HepG2 (cell line): ENCODE results near the gene GARIN5A. TPM values are rescaled to one million over a fixed set of nuclear protein-coding genes. Genes with fewer than 3 reads are reported as not detected.
A peak's percentile ranks its signal among the peaks of the same experiment; 100 is the strongest.

Experiments used
- AGO2 ChIP-seq: fragments of 200-400 bp; formaldehyde crosslinking; optimal IDR thresholded peaks from 2 replicates; pipeline ENCODE3; 2017; ENCODE audit warnings: mild to moderate bottlenecking, low read depth, low read length, moderate library complexity
- FLYWCH1 ChIP-seq: sonication (generic); formaldehyde crosslinking; IDR thresholded peaks from 2 replicates; pipeline ENCODE4 v1.8.1; 2023; ENCODE audit warnings: mild to moderate bottlenecking, missing genetic modification reagents
- GMEB1 ChIP-seq: sonication (generic); formaldehyde crosslinking; IDR thresholded peaks from 2 replicates; pipeline ENCODE4 v1.5.1; 2020; ENCODE audit warnings: missing genetic modification reagents, mild to moderate bottlenecking, borderline replicate concordance
- GPN1 ChIP-seq: sonication (generic); formaldehyde crosslinking; IDR thresholded peaks from 2 replicates; pipeline ENCODE4 v1.5.1; 2020; ENCODE audit warnings: missing genetic modification reagents, borderline replicate concordance
- KDM1A ChIP-seq: IDR thresholded peaks from 2 replicates; pipeline ENCODE4 v1.6.1; 2016; ENCODE audit warnings: missing compliant biosample characterization
- MIER2 ChIP-seq: IDR thresholded peaks from 2 replicates; pipeline ENCODE4 v1.6.1; 2016; ENCODE audit warnings: missing biosample characterization, missing genetic modification reagents
- NFATC3 ChIP-seq: sonication (generic); formaldehyde crosslinking; IDR thresholded peaks from 2 replicates; pipeline ENCODE4 v1.5.1; 2020; ENCODE audit warnings: mild to moderate bottlenecking, missing genetic modification reagents
- NRL ChIP-seq: sonication (generic); formaldehyde crosslinking; IDR thresholded peaks from 2 replicates; pipeline ENCODE4 v1.5.0; 2020; ENCODE audit warnings: missing genetic modification reagents, mild to moderate bottlenecking, moderate library complexity, borderline replicate concordance
- RAD21 ChIP-seq: fragments of 450-650 bp; formaldehyde crosslinking; IDR thresholded peaks from 2 replicates; pipeline ENCODE4 v1.5.0; 2020; ENCODE audit warnings: mild to moderate bottlenecking
- SMC3 ChIP-seq: IDR thresholded peaks from 2 replicates; pipeline ENCODE4 v1.6.1; 2011; ENCODE audit warnings: low read length, improper control_type of control experiment
- SPEN ChIP-seq: sonication (generic); formaldehyde crosslinking; IDR thresholded peaks from 2 replicates; pipeline ENCODE4 v1.5.1; 2020; ENCODE audit warnings: low read depth, mild to moderate bottlenecking, missing genetic modification reagents
- TAF15 ChIP-seq: fragments of 200-400 bp; formaldehyde crosslinking; IDR thresholded peaks from one replicate; pipeline ENCODE4 v1.6.1; 2018; ENCODE audit warnings: mild to moderate bottlenecking, low read depth, low read length; ENCODE audit not compliant: poor library complexity, severe bottlenecking
- TBX3 ChIP-seq: fragments of 450-650 bp; IDR thresholded peaks from 2 replicates; pipeline ENCODE4 v1.6.1; 2017; ENCODE audit warnings: antibody characterized with exemption, mild to moderate bottlenecking, inconsistent platforms, borderline replicate concordance
- ZNF138 ChIP-seq: sonication (generic); formaldehyde crosslinking; IDR thresholded peaks from 2 replicates; pipeline ENCODE4 v1.5.0; 2020; ENCODE audit warnings: mild to moderate bottlenecking, low read depth, missing genetic modification reagents
- ZNF17 ChIP-seq: sonication (generic); formaldehyde crosslinking; IDR thresholded peaks from 2 replicates; pipeline ENCODE4 v1.5.0; 2020; ENCODE audit warnings: mild to moderate bottlenecking, missing genetic modification reagents
- ZNF292 ChIP-seq: sonication (generic); formaldehyde crosslinking; IDR thresholded peaks from 2 replicates; pipeline ENCODE4 v1.8.1; 2022; ENCODE audit warnings: mild to moderate bottlenecking, low read depth, missing genetic modification reagents, borderline replicate concordance
- ZNF329 ChIP-seq: sonication (generic); formaldehyde crosslinking; IDR thresholded peaks from 2 replicates; pipeline ENCODE4 v1.9.0; 2021; ENCODE audit warnings: low read depth, mild to moderate bottlenecking, missing genetic modification reagents
- ZNF577 ChIP-seq: sonication (generic); formaldehyde crosslinking; IDR thresholded peaks from 2 replicates; pipeline ENCODE4 v1.4.0; 2020; ENCODE audit warnings: mild to moderate bottlenecking, low read depth, missing genetic modification reagents, borderline replicate concordance
- ZNF597 ChIP-seq: sonication (generic); formaldehyde crosslinking; IDR thresholded peaks from 2 replicates; pipeline ENCODE4 v1.5.0; 2020; ENCODE audit warnings: missing genetic modification reagents
- ZNF619 ChIP-seq: sonication (generic); formaldehyde crosslinking; IDR thresholded peaks from 2 replicates; pipeline ENCODE4 v1.4.0; 2020; ENCODE audit warnings: mild to moderate bottlenecking, missing genetic modification reagents
- ZNF891 ChIP-seq: sonication (generic); formaldehyde crosslinking; IDR thresholded peaks from 2 replicates; pipeline ENCODE4 v1.5.0; 2020; ENCODE audit warnings: mild to moderate bottlenecking, missing genetic modification reagents
- polyA plus RNA-seq, 8 experiments: library from polyadenylated mRNA; depleted of rRNA in 3 of 8; stranded (reverse) in 7 of 8; unstranded in 1 of 8; fragments of >200 nt; fragmentation: Illumina TruSeq in 4 of 8; extraction: Trizol in 4 of 8; gene quantifications; 2 replicates each; pipeline versions ENCODE4 v1.2.1 to v1.2.3, GENCODE V29; 2011 to 2016; ENCODE audit warnings: low read depth in 4 of 8, missing spikeins in 1 of 8, mixed read lengths in 1 of 8; ENCODE audit not compliant: insufficient read depth in 1 of 8
- total RNA-seq, 5 experiments: library from RNA; depleted of rRNA; stranded (reverse); fragments of >200 nt; fragmentation: Illumina TruSeq; extraction: Trizol; gene quantifications; 2 replicates each; pipeline ENCODE4 v1.2.3, GENCODE V29; 2016; ENCODE audit warnings: low read depth in 1 of 5
- TF ChIP-seq, protein P1 (sequence below): IDR thresholded peaks from 2 replicates; pipeline ENCODE4 v1.6.1; 2016; ENCODE audit warnings: mild to moderate bottlenecking, missing biosample characterization, missing genetic modification reagents
- TF ChIP-seq, protein P2 (sequence below): sonication (generic); formaldehyde crosslinking; IDR thresholded peaks from 2 replicates; pipeline ENCODE4 v1.9.0; 2022; ENCODE audit warnings: missing genetic modification reagents, mild to moderate bottlenecking, borderline replicate concordance
- TF ChIP-seq, protein P3 (sequence below): sonication (generic); formaldehyde crosslinking; IDR thresholded peaks from 2 replicates; pipeline ENCODE4 v1.5.0; 2020; ENCODE audit warnings: mild to moderate bottlenecking, low read depth, missing genetic modification reagents, borderline replicate concordance

The GARIN5A gene
- total and polyA plus RNA-seq, 2 of the 13 experiments (the other 11 are each of a cell fraction or from before 2014, with no cell fraction given): not detected

DNA sequence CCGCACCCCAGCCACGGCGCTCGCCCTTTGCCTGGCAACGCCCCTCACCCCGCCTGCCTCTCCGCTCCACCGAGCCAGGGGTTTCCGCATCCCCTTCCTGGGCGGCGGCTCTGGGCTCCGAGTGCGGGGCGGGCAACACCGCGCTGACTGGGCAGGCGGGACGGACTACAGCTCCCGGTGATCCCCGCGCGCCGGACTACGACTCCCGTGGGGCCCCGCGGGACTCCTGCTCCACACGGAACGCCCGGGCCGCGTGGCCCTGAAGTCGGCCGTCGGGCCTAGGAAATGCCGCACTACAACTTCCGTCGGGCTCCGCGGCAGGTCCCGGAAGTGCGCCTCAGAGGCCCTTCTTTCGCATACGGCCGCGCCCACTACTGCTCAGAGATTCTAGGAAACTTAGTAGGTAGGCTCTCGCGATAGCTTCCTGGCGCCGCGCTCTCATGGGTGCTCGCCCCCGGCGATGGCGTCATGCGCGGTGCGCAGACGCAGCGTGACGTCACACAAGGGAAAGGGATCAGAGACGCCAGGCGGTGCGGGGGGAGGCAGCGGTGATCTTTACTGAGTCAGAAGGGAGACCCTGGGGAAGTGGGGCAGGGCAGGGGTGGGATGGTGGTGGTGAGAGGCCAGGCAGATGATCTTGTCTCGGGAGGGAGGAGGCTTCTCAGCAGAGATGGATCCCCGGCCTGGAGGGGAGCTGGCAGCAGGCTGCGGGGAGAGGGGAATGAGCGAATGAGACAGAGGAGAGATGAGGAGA, 34.6 kb upstream of the GARIN5A start, which contains the start of gene JOSD2 (continued):
- peak; percentile 75 for TF ChIP-seq SPEN (CRISPR knock-in tag)
- TF ChIP-seq NRL (CRISPR knock-in tag): peak; percentile 16; the same call in 1 of the 2 replicates
- TF ChIP-seq, protein P1, sequence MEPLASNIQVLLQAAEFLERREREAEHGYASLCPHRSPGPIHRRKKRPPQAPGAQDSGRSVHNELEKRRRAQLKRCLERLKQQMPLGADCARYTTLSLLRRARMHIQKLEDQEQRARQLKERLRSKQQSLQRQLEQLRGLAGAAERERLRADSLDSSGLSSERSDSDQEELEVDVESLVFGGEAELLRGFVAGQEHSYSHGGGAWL (CRISPR knock-in tag): 0 out of 2 replicates have a peak, but pooled peaks have one; percentile 60
- no peak for TF ChIP-seq MIER2
- TF ChIP-seq SMC3: no peak
- TF ChIP-seq GMEB1 (CRISPR knock-in tag): peak; percentile 72; the same call in 1 of the 2 replicates
- no peak for TF ChIP-seq ZNF329 (CRISPR knock-in tag)
- no peak for TF ChIP-seq TAF15
- no peak for TF ChIP-seq ZNF577 (CRISPR knock-in tag)
- TF ChIP-seq ZNF17: no peak
- TF ChIP-seq TBX3: no peak
- TF ChIP-seq NFATC3: no peak; the same call in 1 of the 2 replicates
- TF ChIP-seq, protein P2, sequence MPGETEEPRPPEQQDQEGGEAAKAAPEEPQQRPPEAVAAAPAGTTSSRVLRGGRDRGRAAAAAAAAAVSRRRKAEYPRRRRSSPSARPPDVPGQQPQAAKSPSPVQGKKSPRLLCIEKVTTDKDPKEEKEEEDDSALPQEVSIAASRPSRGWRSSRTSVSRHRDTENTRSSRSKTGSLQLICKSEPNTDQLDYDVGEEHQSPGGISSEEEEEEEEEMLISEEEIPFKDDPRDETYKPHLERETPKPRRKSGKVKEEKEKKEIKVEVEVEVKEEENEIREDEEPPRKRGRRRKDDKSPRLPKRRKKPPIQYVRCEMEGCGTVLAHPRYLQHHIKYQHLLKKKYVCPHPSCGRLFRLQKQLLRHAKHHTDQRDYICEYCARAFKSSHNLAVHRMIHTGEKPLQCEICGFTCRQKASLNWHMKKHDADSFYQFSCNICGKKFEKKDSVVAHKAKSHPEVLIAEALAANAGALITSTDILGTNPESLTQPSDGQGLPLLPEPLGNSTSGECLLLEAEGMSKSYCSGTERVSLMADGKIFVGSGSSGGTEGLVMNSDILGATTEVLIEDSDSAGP: peak; percentile 73; the same call in 1 of the 2 replicates
- TF ChIP-seq ZNF292 (CRISPR knock-in tag): no peak
- TF ChIP-seq FLYWCH1: no peak
- peak; percentile 57 for TF ChIP-seq AGO2
- no peak for TF ChIP-seq ZNF597 (CRISPR knock-in tag)
- TF ChIP-seq ZNF891: peak; percentile 17; the same call in 1 of the 2 replicates
- TF ChIP-seq ZNF138 (CRISPR knock-in tag): no peak
- no peak for TF ChIP-seq KDM1A (CRISPR knock-in tag)
- no peak for TF ChIP-seq RAD21 (CRISPR knock-in tag)
- TF ChIP-seq ZNF619 (CRISPR knock-in tag): no peak
- no peak for TF ChIP-seq GPN1
- TF ChIP-seq, protein P3, sequence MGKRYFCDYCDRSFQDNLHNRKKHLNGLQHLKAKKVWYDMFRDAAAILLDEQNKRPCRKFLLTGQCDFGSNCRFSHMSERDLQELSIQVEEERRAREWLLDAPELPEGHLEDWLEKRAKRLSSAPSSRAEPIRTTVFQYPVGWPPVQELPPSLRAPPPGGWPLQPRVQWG: no peak
